DLD1 (cell line): Measurements from ENCODE around the gene RUFY1.
"Not testable (repeated sequence)": the region's sequence is repeated elsewhere in the genome, so short reads cannot be mapped to it uniquely, and the experiment has no call there.

ENCODE experiments used
- in situ Hi-C: cut with HindIII; loops from 2 replicates; pipeline ENCODE4 v1.10.0; 2017; ENCODE audit warnings: low sequenced_read_pairs

Gene RUFY1

DNA sequence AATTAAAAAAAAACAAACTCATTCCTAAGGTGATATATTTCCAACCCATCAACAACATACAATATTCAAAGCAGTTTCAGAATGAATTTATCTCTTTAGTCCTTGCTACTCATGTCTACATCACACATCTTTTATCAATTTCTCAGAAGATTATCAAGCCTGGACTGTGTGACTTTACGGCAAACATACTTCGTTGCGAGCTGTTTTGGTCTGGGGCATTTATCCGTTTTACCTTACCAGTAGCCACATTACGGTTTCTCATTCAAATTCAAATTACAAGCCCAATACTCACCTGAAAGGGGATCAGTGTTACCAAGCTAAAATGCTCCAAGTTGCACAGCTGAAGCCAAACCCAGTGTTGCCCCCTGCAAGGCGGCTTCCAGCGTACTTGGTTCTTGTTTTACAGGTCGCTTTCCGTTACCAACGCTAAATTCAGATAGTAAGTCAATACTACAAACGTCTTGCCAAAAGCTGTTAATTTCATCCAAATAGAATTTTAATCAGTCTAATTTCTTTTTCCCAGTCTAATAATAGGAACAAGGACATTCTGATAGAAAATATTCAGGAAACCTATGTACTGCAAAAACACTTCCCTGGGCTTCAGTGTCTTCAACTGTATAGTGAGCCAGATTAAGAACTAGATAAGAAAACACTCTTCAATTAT lies 71.3 kb downstream of the RUFY1 start:
- in situ Hi-C loops = no loop called here

DNA sequence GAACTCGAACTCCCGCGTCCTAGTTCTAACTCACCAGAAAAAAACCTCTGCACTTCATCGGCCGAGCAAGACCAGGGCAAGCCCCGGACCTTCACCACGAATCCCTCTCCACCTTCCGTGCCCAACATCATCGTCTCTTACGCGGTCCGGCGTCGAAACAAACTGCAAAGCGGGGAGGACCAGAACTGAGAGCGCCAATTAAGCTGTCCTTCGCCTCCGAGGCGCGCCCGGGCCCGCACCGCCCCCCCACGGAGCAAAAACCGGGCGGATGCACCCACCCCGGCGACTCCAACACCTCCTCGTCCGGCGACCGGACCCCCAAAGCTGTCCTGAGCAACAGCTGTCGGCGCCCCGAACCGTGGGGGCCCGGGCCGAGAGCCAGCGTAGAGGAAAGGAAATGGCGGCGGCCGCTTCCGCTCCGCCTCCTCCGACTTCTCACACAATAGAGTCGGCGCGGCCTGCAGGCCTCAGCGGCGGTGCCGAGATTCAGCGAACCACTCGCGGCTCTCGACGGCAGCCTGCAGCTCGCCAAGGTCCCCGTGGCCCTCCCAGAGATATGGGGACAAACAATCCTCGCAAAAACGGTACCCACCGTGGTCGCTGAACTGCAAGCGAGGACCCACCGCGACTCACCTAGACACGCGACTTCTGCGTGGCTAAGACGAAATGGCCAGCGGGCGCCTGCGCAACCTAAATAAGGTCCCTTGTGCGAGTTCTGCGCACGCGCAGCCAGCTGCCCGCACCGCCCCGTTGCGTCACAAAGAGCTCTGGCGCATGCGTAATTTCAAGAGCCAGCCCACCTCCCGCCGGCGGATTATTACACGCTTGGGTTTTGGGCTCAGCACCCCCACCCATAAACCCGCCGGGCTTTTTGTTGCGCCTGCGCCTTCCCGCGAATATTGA lies 72.9 kb downstream of the RUFY1 start, which contains the start of gene HNRNPH1:
HNRNPH1 (minus strand) TSS at position 669 of the 903 bp plus-strand sequence; CDS start at position 131, 538 bp downstream.
- in situ Hi-C loops = no loop called here

- in situ Hi-C loops = no loop called here
Measured at GRCh38 chr5:179623906-179624741, 73.8 kb downstream of the RUFY1 start.

DNA sequence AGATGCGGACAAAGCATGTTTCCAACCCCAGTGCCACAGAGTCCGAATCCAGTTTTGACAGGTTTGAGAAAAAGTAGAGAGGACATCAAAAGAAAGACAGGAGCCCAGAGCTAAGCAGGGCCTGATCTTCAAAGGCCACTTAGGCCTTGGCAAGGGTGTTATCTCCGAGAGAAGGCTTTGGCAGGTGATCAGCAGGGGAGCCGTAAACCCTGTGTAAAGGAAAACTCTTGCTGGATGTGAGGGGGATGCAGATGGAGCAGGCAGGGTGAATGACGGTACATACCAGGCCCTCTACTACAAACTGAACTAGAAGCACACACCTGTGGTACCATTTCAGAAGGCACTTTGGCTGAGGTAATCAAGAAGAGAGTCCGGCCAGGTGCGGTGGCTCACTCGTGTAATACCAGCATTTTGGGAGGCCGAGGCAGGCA lies 74.5 kb downstream of the RUFY1 start:
- in situ Hi-C loops = no loop called here

DNA sequence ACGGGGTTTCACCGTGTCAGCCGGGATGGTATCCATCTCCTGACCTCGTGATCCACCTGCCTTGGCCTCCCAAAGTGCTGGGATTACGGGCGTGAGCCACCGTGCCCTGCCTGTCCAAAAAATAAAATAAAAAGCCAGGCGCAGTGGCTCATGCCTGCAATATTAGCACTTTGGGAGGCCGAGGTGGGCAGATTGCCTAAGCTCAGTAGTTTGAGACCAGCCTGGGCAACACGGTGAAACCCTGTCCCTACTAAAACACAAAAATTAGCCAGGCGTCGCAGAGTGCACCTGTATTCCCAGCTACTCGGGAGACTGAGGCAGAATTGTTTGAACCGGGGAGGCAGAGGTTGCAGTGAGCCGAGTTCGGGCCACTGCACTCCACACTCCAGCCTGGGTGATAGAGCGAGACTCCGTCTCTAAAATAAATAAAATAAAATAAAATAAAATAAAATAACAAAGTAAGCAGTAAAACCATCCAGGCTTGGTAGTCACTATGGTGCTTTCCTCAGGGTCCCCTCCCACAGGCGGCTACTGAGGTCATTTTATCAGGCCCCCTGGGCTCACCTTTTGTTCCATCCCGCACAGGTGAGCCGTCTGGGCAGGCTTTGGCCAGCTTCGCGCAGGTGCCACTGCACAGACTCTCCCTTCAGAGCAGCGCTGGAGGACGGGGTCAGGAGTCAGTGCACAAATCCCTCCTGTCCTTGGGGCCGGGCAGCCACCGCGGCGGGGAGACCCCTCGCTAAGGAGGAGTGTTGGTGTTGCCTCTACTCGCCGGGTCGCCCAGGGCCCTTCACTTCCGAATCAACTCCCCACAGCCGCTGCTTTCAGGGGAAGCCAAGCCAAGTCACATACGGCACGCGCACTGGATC lies 83.4 kb downstream of the RUFY1 start:
- in situ Hi-C loops = not testable (repeated sequence)

- in situ Hi-C loops = not testable (repeated sequence)
Measured at GRCh38 chr5:179634370-179635172, 84.2 kb downstream of the RUFY1 start.

DNA sequence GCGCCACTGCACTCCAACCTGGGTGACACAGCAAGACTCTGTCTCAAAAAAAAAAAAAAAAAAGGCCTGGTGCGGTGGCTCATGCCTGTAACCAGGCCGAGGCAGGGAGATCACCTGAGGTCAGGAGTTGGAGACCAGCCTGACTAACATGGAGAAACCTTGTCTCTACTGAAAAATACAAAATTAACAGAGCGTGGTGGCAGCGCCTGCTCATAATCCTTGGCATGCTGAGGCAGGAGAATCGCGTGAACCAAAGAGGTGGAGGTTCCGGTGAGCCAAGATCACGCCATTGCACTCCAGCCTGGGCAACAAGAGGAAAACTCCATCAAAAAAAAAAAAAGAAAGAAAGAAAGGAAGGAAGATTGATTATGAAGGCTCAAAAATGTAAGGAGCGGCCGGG lies 88.9 kb downstream of the RUFY1 start:
- in situ Hi-C loops = not testable (repeated sequence)

GRCh38 chr5:179641745-179642144 lies 91.4 kb downstream of the RUFY1 start:
- in situ Hi-C loops = not testable (repeated sequence)

DNA sequence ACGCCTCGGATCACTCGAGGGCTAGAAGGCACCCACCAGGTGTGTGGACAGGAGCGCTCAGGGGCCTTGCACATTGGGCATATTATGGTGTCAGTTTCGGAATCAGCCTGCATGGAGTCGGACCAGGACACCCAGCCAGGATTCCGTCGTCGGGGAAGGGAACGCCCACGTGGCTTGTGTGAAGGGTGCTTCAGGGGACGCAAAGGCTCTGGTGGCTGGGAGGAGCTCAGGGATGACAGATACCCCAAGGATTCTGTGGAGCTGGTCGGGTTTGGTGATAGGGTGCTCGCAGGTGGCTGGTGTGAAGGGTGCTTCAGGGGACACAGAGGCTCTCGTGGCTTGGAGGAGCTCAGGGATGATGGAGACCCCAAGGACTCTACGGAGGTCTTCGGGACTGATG lies 92.3 kb downstream of the RUFY1 start:
- in situ Hi-C loops = not testable (repeated sequence)

DNA sequence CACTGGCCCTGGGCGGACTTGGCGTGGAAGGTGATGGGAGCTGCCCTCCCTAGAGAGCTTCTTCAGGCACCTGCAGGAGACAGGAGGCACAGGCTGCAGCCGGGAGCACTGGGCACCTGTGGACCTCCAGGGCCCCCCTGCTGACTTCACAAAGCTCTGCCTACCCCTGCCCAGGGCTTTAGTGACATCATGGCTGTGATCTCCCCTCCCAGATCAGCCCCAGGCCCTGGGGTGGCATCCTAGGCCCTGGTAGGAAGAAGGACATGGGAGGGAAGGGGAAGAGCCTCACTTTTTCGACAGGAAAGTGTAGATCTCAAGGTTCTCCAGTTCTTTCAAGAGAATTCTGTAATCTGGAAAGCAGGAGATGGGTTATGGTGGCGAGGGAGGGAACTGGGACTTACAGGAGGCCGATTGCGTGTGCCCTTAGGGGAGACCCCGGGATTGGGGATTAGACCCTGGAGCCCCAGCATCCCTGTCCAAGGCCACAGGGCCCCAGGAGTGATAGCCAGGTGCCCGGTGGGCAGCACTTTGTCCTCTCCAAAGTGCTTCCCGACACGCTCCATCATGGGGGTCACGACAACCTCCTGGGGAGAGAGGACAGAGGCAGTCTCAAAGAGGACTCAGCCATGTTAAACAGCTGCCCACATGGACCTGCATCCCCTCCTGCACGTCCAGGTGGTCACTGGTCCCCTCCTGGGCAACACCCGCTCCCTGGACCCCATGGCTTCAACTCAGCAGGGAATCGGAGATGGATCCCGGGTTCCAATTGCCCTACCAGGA lies 93.0 kb downstream of the RUFY1 start:
- in situ Hi-C loops = not testable (repeated sequence)

DNA sequence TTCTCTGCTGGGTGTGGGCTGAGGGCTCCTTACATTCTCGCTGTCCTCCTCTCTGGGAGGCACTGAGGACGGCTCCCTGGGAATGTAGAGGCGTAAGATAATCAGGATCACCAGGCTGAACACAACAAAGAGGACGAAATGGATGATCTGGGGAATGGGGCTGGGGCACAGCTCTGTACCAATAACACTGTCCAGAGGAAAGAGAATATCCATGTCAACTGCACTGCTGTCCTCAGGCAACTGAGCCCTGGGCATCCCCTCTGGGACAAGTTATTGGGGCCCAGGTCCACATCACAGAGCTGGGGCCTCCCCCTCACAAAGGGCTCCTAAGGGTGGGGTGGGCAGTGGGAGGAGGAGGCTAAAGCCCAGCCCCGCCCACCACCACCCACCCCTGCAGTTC lies 94.4 kb downstream of the RUFY1 start:
- in situ Hi-C loops = not testable (repeated sequence)

- in situ Hi-C loops = no loop called here
Measured at GRCh38 chr5:179648410-179648809, 98.1 kb downstream of the RUFY1 start.

GRCh38 chr5:179649166-179649703 lies 98.9 kb downstream of the RUFY1 start:
- in situ Hi-C loops = not testable (repeated sequence)

DNA sequence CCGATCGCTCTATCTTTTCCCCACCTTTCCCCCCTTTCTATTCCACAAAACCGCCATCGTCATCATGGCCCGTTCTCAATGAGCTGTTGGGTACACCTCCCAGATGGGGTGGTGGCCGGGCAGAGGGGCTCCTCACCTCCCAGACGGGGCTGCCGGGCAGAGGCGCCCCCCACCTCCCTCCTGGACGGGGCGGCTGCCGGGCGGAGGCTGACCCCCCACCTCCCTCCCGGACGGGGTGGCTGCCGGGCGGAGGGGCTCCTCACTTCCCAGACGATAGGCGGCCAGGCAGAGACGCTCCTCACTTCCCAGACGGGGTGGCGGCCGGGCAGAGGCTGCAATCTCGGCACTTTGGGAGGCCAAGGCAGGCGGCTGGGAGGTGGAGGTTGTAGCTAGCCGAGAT lies 99.9 kb downstream of the RUFY1 start:
- in situ Hi-C loops = not testable (repeated sequence)

DNA sequence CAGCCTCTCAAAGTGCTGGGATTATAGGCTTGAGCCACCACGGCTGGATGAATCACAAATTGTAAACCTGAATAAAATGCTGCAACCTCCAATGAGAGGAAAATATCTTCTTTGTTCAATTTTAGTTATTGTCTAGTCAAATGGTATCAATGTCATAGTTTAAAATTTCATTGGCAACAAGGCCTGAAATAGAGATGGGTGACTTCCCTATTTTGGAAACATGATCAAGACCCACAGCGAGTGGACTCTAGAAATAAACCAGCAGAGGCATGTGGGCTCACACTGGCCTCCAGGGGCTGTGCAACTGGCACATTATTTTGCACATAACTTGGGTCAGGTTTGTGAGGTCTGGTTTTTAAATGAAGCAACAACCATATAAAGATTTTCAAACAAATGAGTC lies 102.8 kb downstream of the RUFY1 start:
- in situ Hi-C loops = not testable (repeated sequence)

DNA sequence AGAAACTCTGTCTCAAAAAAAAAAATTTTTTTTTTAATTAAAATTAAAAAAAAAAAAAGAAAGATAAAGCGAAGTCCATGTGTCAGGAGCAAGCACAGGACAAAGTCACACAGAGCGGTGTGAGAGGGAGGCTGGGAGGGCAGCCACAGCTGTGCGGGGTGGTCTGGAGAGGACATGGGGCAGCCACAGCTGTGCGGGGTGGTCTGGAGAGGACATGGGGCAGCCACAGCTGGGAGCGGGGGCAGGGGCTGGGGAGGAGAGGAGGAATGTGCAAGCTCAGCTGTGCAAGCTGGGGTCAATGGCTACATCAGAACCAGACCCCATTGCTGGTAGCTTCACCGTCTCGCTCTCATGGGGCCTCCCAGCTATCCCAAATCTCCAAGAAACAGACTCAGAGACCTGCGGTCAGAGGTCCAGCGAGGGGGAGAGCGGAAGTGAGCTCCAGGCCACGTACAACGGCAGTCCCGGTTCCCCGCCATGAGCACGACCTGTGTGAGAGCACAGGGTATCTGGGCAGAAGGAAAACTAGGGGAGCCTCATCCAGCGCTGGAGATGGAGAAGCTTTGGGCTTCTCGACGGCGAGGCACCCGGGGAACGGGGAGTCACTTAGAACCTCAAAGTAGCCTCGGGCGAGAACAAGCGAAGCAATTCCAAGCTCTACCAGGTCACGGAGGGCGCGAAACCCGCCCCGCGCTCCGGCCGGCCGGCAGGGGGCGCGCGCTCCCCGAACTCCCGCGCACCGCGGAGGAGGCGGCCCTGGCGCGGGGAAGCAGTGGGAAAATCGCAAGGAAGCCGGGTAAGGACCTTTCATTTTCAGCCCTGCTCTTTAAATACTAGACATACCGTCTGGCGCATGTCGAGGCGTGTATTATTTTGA lies 107.2 kb downstream of the RUFY1 start:
- in situ Hi-C loops = not testable (repeated sequence)

GRCh38 chr5:179658179-179658856 lies 108.0 kb downstream of the RUFY1 start:
- in situ Hi-C loops = not testable (repeated sequence)
